A549 (cell line): ENCODE results near the gene ZNF768. TPM values are rescaled to one million over a fixed set of nuclear protein-coding genes. Genes with fewer than 3 reads are reported as not detected.
A peak's percentile ranks its signal among the peaks of the same experiment; 100 is the strongest.

Experiments
- ATAC-seq, 2 experiments: fragments of 200-7000 bp in 1 of 2; fragments of >200 bp in 1 of 2; cut with Nextera tagmentation in 1 of 2; cut with Tn5 transposase in 1 of 2; 3 replicates each; pipeline versions ENCODE4 v1.8.0 to v1.9.1; 2018 to 2020; ENCODE audit warnings: mild to moderate bottlenecking in 1 of 2, moderate library complexity in 1 of 2
- CTCF ChIA-PET: fragments of 300-600 bp; sonication (Branson Sonifier 250); formaldehyde crosslinking; extraction: SDS; loops from one replicate; lab custom pipeline; 2021; ENCODE audit warnings: antibody characterized with exemption, inconsistent platforms; lab: Yijun Ruan, JAX
- POLR2A ChIA-PET: fragments of 350-600 bp; formaldehyde crosslinking; extraction: SDS; loops from one replicate; lab custom pipeline; 2021; ENCODE audit warnings: antibody characterized with exemption, inconsistent platforms; lab: Yijun Ruan, JAX
- DNase-seq, 2 experiments: peaks; one replicate each; pipeline versions ENCODE4 v3.0.0 to v3.0.0-alpha.2; 2011 to 2016; ENCODE audit warnings: low read depth in 1 of 2, low spot score in 1 of 2
- FAIRE-seq: peaks from 2 replicates; lab custom pipeline; 2011; peaks lifted over from hg19 to GRCh38; lab: Jason Lieb, UNC
- H3K27ac ChIP-seq, 2 experiments: fragments of >200 bp; sonication (Bioruptor Twin); formaldehyde crosslinking; 3 replicates each; pipeline ENCODE4 v1.5.1; 2016 to 2017
- H3K4me1 ChIP-seq: fragments of >200 bp; sonication (Bioruptor Twin); formaldehyde crosslinking; 3 replicates; pipeline ENCODE4 v1.6.1; 2016
- H3K4me2 ChIP-seq: fragments of >200 bp; sonication (Bioruptor Twin); formaldehyde crosslinking; 3 replicates; pipeline ENCODE4 v1.6.1; 2016
- H3K4me3 ChIP-seq: fragments of >200 bp; sonication (Bioruptor Twin); formaldehyde crosslinking; 3 replicates; pipeline ENCODE4 v1.5.1; 2016
- H3K9me3 ChIP-seq: fragments of >200 bp; sonication (Bioruptor Twin); formaldehyde crosslinking; 3 replicates; pipeline ENCODE4 v1.6.1; 2016
- CHD4 ChIP-seq: fragments of 200-600 bp; sonication (generic); IDR thresholded peaks from 2 replicates; pipeline ENCODE4 v1.6.1; 2016; ENCODE audit warnings: antibody characterized with exemption, mild to moderate bottlenecking, borderline replicate concordance
- EP300 ChIP-seq, 2 experiments: fragments of >200 bp; sonication (Bioruptor Twin); formaldehyde crosslinking; IDR thresholded peaks; 2 replicates in 1 of 2; 3 replicates in 1 of 2; pipeline ENCODE4 v1.6.1; 2016 to 2017
- GATA3 ChIP-seq: IDR thresholded peaks from 2 replicates; pipeline ENCODE4 v1.6.1; 2012; ENCODE audit warnings: borderline replicate concordance
- HDAC2 ChIP-seq: fragments of 200-600 bp; sonication (generic); IDR thresholded peaks from 2 replicates; pipeline ENCODE4 v1.6.1; 2016
- HES2 ChIP-seq: fragments of >200 bp; sonication (Bioruptor Twin); formaldehyde crosslinking; IDR thresholded peaks from 2 replicates; pipeline ENCODE4 v1.6.1; 2016
- HMGXB4 ChIP-seq: fragments of 250-450 bp; sonication (Bioruptor Pico); IDR thresholded peaks from 2 replicates; pipeline ENCODE4 v1.5.0; 2021; ENCODE audit warnings: mild to moderate bottlenecking, moderate library complexity, borderline replicate concordance
- HOXB5 ChIP-seq: fragments of 250-450 bp; sonication (Bioruptor Pico); IDR thresholded peaks from 2 replicates; pipeline ENCODE4 v1.5.0; 2020; ENCODE audit warnings: mild to moderate bottlenecking, moderate library complexity
- MAZ ChIP-seq: fragments of 150-350 bp; IDR thresholded peaks from 2 replicates; pipeline ENCODE4 v1.6.1; 2014; ENCODE audit warnings: antibody characterized with exemption, low read depth, low read length, borderline replicate concordance
- NR3C1 ChIP-seq: fragments of >200 bp; sonication (Bioruptor Twin); formaldehyde crosslinking; IDR thresholded peaks from 3 replicates; pipeline ENCODE4 v1.6.1; 2017
- PBX3 ChIP-seq: IDR thresholded peaks from 2 replicates; pipeline ENCODE4 v1.6.1; 2012
- POLR2AphosphoS2 ChIP-seq: conservative IDR thresholded peaks from 2 replicates; pipeline ENCODE4 v1.6.1; 2012; ENCODE audit warnings: low read length, improper control_type of control experiment, inconsistent platforms
- RARB ChIP-seq: fragments of 250-450 bp; sonication (Bioruptor Pico); IDR thresholded peaks from 2 replicates; pipeline ENCODE4 v1.8.0; 2021; ENCODE audit warnings: mild to moderate bottlenecking, moderate library complexity
- RCOR1 ChIP-seq: fragments of 150-350 bp; IDR thresholded peaks from 2 replicates; pipeline ENCODE4 v1.6.1; 2014; ENCODE audit warnings: antibody characterized with exemption, low read length, low read depth
- REST ChIP-seq: fragments of 200-600 bp; sonication (generic); IDR thresholded peaks from 2 replicates; pipeline ENCODE4 v1.6.1; 2016; ENCODE audit warnings: antibody characterized with exemption, mild to moderate bottlenecking, moderate library complexity
- RFX5 ChIP-seq: fragments of 450-650 bp; IDR thresholded peaks from 2 replicates; pipeline ENCODE4 v1.7.1; 2014; ENCODE audit warnings: antibody characterized with exemption, mild to moderate bottlenecking, moderate library complexity
- TFCP2L1 ChIP-seq: fragments of 250-450 bp; sonication (Bioruptor Pico); IDR thresholded peaks from 2 replicates; pipeline ENCODE4 v1.5.0; 2021; ENCODE audit warnings: mild to moderate bottlenecking
- USF2 ChIP-seq: fragments of 450-650 bp; IDR thresholded peaks from 2 replicates; pipeline ENCODE4 v1.6.1; 2014; ENCODE audit warnings: antibody characterized with exemption
- ZNF302 ChIP-seq: fragments of 250-450 bp; sonication (Bioruptor Pico); IDR thresholded peaks from 2 replicates; pipeline ENCODE4 v1.9.0; 2021; ENCODE audit warnings: inconsistent platforms, mild to moderate bottlenecking, moderate library complexity
- ZSCAN20 ChIP-seq: fragments of 250-450 bp; sonication (Bioruptor Pico); IDR thresholded peaks from 2 replicates; pipeline ENCODE4 v1.8.0; 2022; ENCODE audit warnings: mild to moderate bottlenecking, moderate library complexity
- WGBS: methylation state at CpG from one replicate; pipeline ENCODE4 v1.1.6; 2017; ENCODE audit errors: missing lambda C conversion rate; 5-methylcytosine and 5-hydroxymethylcytosine counted together
- polyA plus RNA-seq, 4 experiments: library from polyadenylated mRNA; depleted of rRNA in 3 of 4; stranded (reverse); fragments of >200 nt; fragmentation: RNase III in 1 of 4; extraction: RNeasy Plus Mini Kit Qiagen cat#74134 plus additional on column Dnase treatment in 1 of 4; gene quantifications; 2 replicates in 3 of 4; 3 replicates in 1 of 4; pipeline ENCODE4 v1.2.3, GENCODE V29; 2011 to 2017

Gene ZNF768
- polyA plus RNA-seq, 2 of the 4 experiments (the other 2 are of a cell fraction) = 17.0 to 33.6 TPM

GRCh38 chr16:30569746-30570635, 43.6 kb upstream of the ZNF768 start:
- Histone ChIP-seq H3K27ac (peak overlapping the region in 1 of 2 experiments; percentile 28; a peak in 3 of 6 replicates), H3K4me1 (peaks cover 42% of the 10 kb centered on the region), H3K4me2 (no peak overlapping the region), H3K4me3 (no peak overlapping the region), H3K9me3 (no peaks in the 10 kb centered on the region)
- TF ChIP-seq RCOR1 (no peak), NR3C1 (no peak), RARB (CRISPR knock-in tag) (no peak), PBX3 (no peak), ZSCAN20 (CRISPR knock-in tag) (no peak), GATA3 (no peak), HMGXB4 (CRISPR knock-in tag) (no peak), HOXB5 (CRISPR knock-in tag) (no peak), HDAC2 (no peak), ZNF302 (CRISPR knock-in tag) (no peak), RFX5 (no peak), CHD4 (no peak)
- 96% methylated on average over 16 of the region's 44 CpGs for WGBS
- ChIA-PET POLR2A (interaction anchor here (2.7 kb wide), 1 partner anchor 12 kb away, joined by 44 read pairs; the partner anchor contains the start of gene ZNF764), CTCF (interaction anchor here (1.0 to 2.8 kb wide), 4 partner anchors 12 to 59 kb away, joined by 5 to 14 read pairs (median 9); partner anchors contain the start of gene ZNF764)
- no peak for ATAC-seq
- DNase-seq = no peak
- no peak for FAIRE-seq

GRCh38 chr16:30569281-30569680, 42.9 kb upstream of the ZNF768 start:
- Histone ChIP-seq H3K27ac (peak overlapping the region; percentile 35 to 80; a peak in 4 of 6 replicates), H3K4me3 (no peak overlapping the region)
- TF ChIP-seq EP300 (IDR thresholded peaks at IDR 0.05) (no peak), POLR2AphosphoS2 (no peak), USF2 (no peak), RARB (CRISPR knock-in tag) (no peak), ZNF302 (CRISPR knock-in tag) (no peak), HES2 (no peak), REST (no peak), TFCP2L1 (CRISPR knock-in tag) (no peak), MAZ (no peak)
- TF ChIP-seq, all 56 proteins: peak for 0
- Histone ChIP-seq H3K4me1 (peaks cover 42% of the 10 kb centered on the region), H3K4me2 (peak overlapping the region; percentile 59; the same call in 1 of the 3 replicates), H3K9me3 (no peaks in the 10 kb centered on the region)
- ChIA-PET POLR2A (interaction anchor here (2.7 kb wide), 1 partner anchor 11 kb away, joined by 19 read pairs; the partner anchor contains the start of gene ZNF764), CTCF (interaction anchor here (2.0 kb wide), 1 partner anchor 46 kb away, joined by 9 read pairs; no protein-coding TSS in a partner anchor)
- 89% methylated on average over 3 of the region's 3 CpGs for WGBS
- ATAC-seq = no peak
- no peak for DNase-seq
- no peak for FAIRE-seq
